Gastrocnemius medialis (tissue), 4 donors: ENCODE data around the gene KLHL41. TPM values are rescaled to one million over a fixed set of nuclear protein-coding genes. Genes with fewer than 3 reads are reported as not detected.
A peak's percentile ranks its signal among the peaks of the same experiment; 100 is the strongest.
"Not testable (repeated sequence)": the region's sequence is repeated elsewhere in the genome, so short reads cannot be mapped to it uniquely, and the experiment has no call there.

Experiments
- ATAC-seq, 2 donors: fragments of 150-250 bp; one replicate each; pipeline ENCODE4 v1.9.1; 2016
- DNase-seq, 2 donors: peaks; one replicate each; pipeline ENCODE4 v3.0.0-alpha.2; 2019
- H3K27ac ChIP-seq, 4 donors: fragments of 200-600 bp; sonication (generic); 1 replicate in 1 of 4; 2 replicates in 3 of 4; pipeline ENCODE4 v1.5.1; 2016 to 2018; ENCODE audit warnings: mild to moderate bottlenecking in 2 of 4, moderate library complexity in 1 of 4
- H3K27me3 ChIP-seq, 3 donors: fragments of 200-600 bp; sonication (generic) in 2 of 3; 1 replicate in 1 of 3; 2 replicates in 2 of 3; pipeline versions ENCODE4 v1.5.1 to v1.6.0; 2016 to 2019; ENCODE audit warnings: mild to moderate bottlenecking in 1 of 3, moderate library complexity in 1 of 3
- H3K36me3 ChIP-seq, 2 donors: fragments of 200-600 bp; sonication (generic) in 1 of 2; one replicate each; pipeline ENCODE4 v1.5.1; 2017 to 2018
- H3K4me1 ChIP-seq, 2 donors: fragments of 200-600 bp; sonication (generic) in 1 of 2; one replicate each; pipeline ENCODE4 v1.5.1; 2016 to 2017; ENCODE audit warnings: mild to moderate bottlenecking in 2 of 2
- H3K4me3 ChIP-seq, 4 donors: fragments of 200-600 bp; sonication (generic) in 3 of 4; 1 replicate in 1 of 4; 2 replicates in 3 of 4; pipeline ENCODE4 v1.5.1; 2016 to 2019; ENCODE audit warnings: mild to moderate bottlenecking in 2 of 4
- H3K9me3 ChIP-seq, 3 donors: fragments of 200-600 bp; sonication (generic) in 2 of 3; 1 replicate in 1 of 3; 2 replicates in 2 of 3; pipeline ENCODE4 v1.5.1; 2016 to 2019
- POLR2A ChIP-seq, 2 donors: fragments of 450-650 bp; IDR thresholded peaks; one replicate each; pipeline ENCODE4 v1.6.1; 2017; ENCODE audit warnings: antibody characterized with exemption in 2 of 2, mild to moderate bottlenecking in 2 of 2, moderate library complexity in 2 of 2
- in situ Hi-C, 4 donors: fragments of 200-750 bp; cut with MboI; loops; one replicate each; pipeline versions ENCODE4 v1.15.0 to v1.8.0; 2017; ENCODE audit warnings: low sequenced_read_pairs in 4 of 4
- intact Hi-C: fragments of 100-400 bp; cut with DNase I; formaldehyde crosslinking; loops from one replicate; pipeline ENCODE4 v1.15.1; 2023; ENCODE audit warnings: low total_unique reads
- total RNA-seq, 4 donors: library from RNA; depleted of rRNA; stranded (reverse); fragments of >200 nt; gene quantifications; one replicate each; pipeline versions ENCODE4 v1.1.0 to v1.2.3, GENCODE V29; 2016
- TF ChIP-seq, protein P1 (sequence below), 5 experiments: fragments of 450-650 bp in 3 of 5; fragments of 200-600 bp in 2 of 5; sonication (generic) in 2 of 5; IDR thresholded peaks in 4 of 5; conservative IDR thresholded peaks in 1 of 5; 1 replicate in 4 of 5; 2 replicates in 1 of 5; pipeline ENCODE4 v1.5.1; 2016 to 2019; ENCODE audit warnings: antibody characterized with exemption in 5 of 5, mild to moderate bottlenecking in 3 of 5, moderate library complexity in 3 of 5

KLHL41 gene
- total RNA-seq, 4 donors from 2014 or later, result 2,008 to 3,010 (median 2,782) TPM

DNA sequence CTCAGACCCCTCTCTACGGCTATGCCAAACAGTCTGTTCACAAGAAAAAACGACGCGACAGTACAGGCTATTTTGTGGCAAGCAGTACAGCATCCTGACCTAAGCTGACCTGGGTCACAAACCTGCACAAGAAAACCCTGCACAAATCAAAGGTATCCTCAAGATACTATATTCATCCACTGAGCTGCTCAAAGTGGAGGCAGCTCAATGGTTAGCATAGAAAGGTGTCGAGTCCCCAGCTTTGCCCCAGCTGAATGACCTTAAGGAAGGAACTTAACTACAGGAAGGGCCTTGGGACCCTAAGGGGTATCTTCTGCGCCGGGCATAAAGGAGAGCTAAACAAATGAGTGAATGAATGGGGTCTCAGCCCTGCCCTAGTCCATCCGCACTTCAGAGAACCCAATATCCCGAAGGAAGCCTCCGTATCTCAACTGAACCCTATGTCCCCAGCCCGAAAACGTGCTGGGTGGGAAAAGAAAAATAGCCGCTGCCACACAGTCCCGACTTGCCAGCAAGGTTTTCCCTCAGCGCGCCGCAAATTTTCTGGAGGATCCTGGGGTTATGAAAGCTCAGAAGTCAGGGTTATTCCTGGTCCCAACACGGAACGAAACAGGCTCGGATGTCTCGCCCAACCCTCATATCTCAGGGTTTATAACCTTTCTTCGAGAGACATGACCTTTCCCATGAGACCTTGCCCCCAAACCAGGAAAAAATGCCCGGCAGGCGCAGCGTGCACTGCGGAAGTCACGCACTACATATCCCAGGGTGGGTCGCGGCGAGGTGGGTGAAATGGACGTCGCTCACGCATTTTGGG is 63.9 kb downstream of the KLHL41 start, which contains the start of gene FASTKD1:
Gene FASTKD1, minus strand, starts transcription at position 706 of the 814 bp plus-strand sequence. CDS start 1,836 bp downstream, outside the sequence.
- Histone ChIP-seq H3K36me3 (no peaks in the 10 kb centered on the region), H3K4me1 (peaks cover 18 to 20% of the 10 kb centered on the region in 2 donors), H3K27me3 (no peaks in the 10 kb centered on the region), H3K9me3 (no peaks in the 10 kb centered on the region), H3K4me3 (peak within 1 kb of the TSS; percentile 63 to 88 (median 79)), H3K27ac (peak within 1 kb of the TSS; percentile 79 to 82 (median 80))
- in situ Hi-C loops (no loop called here), intact Hi-C loops (loop anchor here (1.0 to 5.0 kb wide), 2 partner anchors 11 to 96 kb away; partner anchors contain the start of genes BBS5 and PPIG)
- ATAC-seq (peak; percentile 98), DNase-seq (peak; percentile 81 to 86)
- TF ChIP-seq, protein P1, sequence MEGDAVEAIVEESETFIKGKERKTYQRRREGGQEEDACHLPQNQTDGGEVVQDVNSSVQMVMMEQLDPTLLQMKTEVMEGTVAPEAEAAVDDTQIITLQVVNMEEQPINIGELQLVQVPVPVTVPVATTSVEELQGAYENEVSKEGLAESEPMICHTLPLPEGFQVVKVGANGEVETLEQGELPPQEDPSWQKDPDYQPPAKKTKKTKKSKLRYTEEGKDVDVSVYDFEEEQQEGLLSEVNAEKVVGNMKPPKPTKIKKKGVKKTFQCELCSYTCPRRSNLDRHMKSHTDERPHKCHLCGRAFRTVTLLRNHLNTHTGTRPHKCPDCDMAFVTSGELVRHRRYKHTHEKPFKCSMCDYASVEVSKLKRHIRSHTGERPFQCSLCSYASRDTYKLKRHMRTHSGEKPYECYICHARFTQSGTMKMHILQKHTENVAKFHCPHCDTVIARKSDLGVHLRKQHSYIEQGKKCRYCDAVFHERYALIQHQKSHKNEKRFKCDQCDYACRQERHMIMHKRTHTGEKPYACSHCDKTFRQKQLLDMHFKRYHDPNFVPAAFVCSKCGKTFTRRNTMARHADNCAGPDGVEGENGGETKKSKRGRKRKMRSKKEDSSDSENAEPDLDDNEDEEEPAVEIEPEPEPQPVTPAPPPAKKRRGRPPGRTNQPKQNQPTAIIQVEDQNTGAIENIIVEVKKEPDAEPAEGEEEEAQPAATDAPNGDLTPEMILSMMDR (IDR thresholded peaks at IDR 0.05 in 4 of 5, conservative IDR thresholded peaks at IDR 0.05 in 1 of 5), result no peak
- peak in 1 of 2 donors; percentile 20 for TF ChIP-seq POLR2A (IDR thresholded peaks at IDR 0.05)

DNA sequence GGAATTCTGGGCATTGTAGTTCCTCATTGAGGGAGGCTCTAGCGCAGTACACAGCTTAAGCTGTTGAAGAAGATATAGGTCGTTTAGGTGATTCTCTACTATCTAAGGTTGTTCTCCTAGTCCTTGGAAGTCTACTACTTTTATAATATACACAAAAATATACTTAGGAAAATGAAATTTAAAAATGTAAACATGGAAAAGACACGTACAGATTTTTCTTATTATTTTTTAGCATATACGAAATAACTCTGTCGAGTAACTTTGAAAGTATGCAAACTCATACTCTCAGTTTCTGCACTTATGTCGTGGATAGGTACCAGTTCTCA is 64.4 kb downstream of the KLHL41 start:
- H3K27me3 ChIP-seq, result no peaks in the 10 kb centered on the region
- peak overlapping the region; percentile 63 to 88 (median 79) for H3K4me3 ChIP-seq
- peak overlapping the region; percentile 79 to 82 (median 80) for H3K27ac ChIP-seq
- H3K9me3 ChIP-seq, result no peaks in the 10 kb centered on the region
- no peak for ATAC-seq
- no peak for TF ChIP-seq POLR2A (IDR thresholded peaks at IDR 0.05)
- TF ChIP-seq, protein P1 (IDR thresholded peaks at IDR 0.05 in 4 of 5, conservative IDR thresholded peaks at IDR 0.05 in 1 of 5), result no peak
- intact Hi-C loops, result loop anchor here (1.0 to 5.0 kb wide), 2 partner anchors 10 to 97 kb away; partner anchors contain the start of genes BBS5 and PPIG
- H3K36me3 ChIP-seq, result no peaks in the 10 kb centered on the region
- peaks cover 18 to 20% of the 10 kb centered on the region in 2 donors for H3K4me1 ChIP-seq
- no peak for DNase-seq
- in situ Hi-C loops, result no loop called here

DNA sequence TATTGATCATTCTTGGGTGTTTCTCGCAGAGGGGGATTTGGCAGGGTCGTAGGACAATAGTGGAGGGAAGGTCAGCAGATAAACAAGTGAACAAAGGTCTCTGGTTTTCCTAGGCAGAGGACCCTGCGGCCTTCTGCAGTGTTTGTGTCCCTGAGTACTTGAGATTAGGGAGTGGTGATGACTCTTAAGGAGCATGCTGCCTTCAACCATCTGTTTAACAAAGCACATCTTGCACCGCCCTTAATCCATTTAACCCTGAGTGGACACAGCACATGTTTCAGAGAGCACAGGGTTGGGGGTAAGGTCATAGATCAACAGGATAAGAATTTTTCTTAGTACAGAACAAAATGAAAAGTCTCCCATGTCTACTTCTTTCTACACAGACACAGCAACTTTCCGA is 65.0 kb downstream of the KLHL41 start:
- intact Hi-C loops, result loop anchor here (5.0 kb wide), 1 partner anchor 97 kb away; the partner anchor contains the start of gene BBS5
- H3K27me3 ChIP-seq, ATAC-seq, H3K9me3 ChIP-seq, H3K4me3 ChIP-seq, DNase-seq, H3K27ac ChIP-seq, in situ Hi-C loops, H3K36me3 ChIP-seq: not testable (repeated sequence)
- peaks cover 18 to 20% of the 10 kb centered on the region in 2 donors for H3K4me1 ChIP-seq

DNA sequence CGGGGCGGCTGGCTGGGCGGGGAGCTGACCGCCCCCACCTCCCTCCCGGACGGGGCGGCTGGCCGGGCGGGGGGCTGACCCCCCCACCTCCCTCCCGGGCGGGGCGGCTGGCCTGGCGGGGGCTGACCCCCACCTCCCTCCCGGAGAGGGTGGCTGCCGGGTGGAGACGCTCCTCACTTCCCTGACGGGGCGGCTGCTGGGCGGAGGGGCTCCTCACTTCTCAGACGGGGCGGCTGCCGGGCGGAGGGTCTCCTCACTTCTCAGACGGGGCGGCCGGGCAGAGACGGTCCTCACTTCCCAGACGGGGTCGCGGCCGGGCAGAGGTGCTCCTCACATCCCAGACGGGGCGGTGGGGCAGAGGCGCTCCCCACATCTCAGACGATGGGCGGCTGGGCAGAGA is 65.8 kb downstream of the KLHL41 start:
- H3K4me3 ChIP-seq, H3K27ac ChIP-seq, DNase-seq, ATAC-seq, H3K36me3 ChIP-seq, H3K27me3 ChIP-seq, H3K9me3 ChIP-seq, intact Hi-C loops: not testable (repeated sequence)
- in situ Hi-C loops, result loop anchor here in 1 of 4 donors (25.0 kb wide), 1 partner anchor 1362 kb away; the partner anchor contains the start of gene GORASP2
- peaks cover 14 to 16% of the 10 kb centered on the region in 2 donors for H3K4me1 ChIP-seq

Other genes with a start within 250 kb of the KLHL41 start
- not detected for gene LRP2, start 147.2 kb upstream of the KLHL41 start, total RNA-seq
- gene BBS5, start 30.2 kb upstream of the KLHL41 start, total RNA-seq, result 10 to 100 TPM in 1 of 4 donors, 1 to 10 TPM in 3; 4.5 to 17.8 (median 8.0) TPM
- gene FASTKD1, start 64.2 kb downstream of the KLHL41 start, total RNA-seq, result 10 to 100 TPM in 3 of 4 donors, 1 to 10 TPM in 1; 9.7 to 27.4 (median 12.9) TPM
- gene PPIG, start 74.6 kb downstream of the KLHL41 start, total RNA-seq, result 10 to 100 TPM; 27.7 to 40.5 (median 29.3) TPM
- gene CFAP210, start 184.7 kb downstream of the KLHL41 start, total RNA-seq, result not detected
- gene PHOSPHO2, start 184.8 kb downstream of the KLHL41 start, total RNA-seq, result 1 to 10 TPM; 2.0 to 9.4 (median 2.9) TPM
- gene KLHL23, start 224.1 kb downstream of the KLHL41 start, total RNA-seq, result 10 to 100 TPM in 1 of 4 donors, 1 to 10 TPM in 3; 4.2 to 11.5 (median 5.2) TPM